ENCODE results near the gene NTHL1.

DNA sequence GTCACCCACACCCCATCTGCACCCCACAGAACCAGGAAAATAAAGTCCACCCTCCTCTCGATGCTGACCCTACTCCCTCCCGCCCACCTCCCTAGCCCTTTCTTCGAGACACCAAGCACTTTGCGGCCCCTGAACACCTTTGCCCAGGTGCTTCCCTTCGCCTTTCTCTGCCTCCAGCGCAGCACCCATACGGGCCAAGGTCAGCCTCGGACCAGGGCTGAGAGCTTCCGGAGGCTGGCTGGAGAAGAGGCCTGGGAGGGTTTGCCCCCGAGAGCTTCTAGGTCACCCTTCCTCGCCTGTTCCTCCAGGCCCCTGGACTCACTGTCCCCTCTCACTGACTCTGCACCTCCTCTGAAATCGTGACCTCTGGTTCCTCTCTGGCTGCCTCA lies 23.6 kb downstream of the NTHL1 start:
- TF ChIP-seq RAD21 (IDR thresholded peaks at IDR 0.05; ENCODE audit: low read depth) (no peak), CREB1 (IDR thresholded peaks at IDR 0.05; ENCODE audit: low read depth) (no peak), EP300 (IDR thresholded peaks at IDR 0.05; ENCODE audit: borderline replicate concordance) (no peak), FOXM1 (IDR thresholded peaks at IDR 0.05; ENCODE audit: borderline replicate concordance, low read depth) (no peak), NFIC (IDR thresholded peaks at IDR 0.05) (no peak), YY1 (IDR thresholded peaks at IDR 0.05; ENCODE audit: low read depth) (no peak), TAF1 (IDR thresholded peaks at IDR 0.05; ENCODE audit: low read depth) (no peak), EGR1 (IDR thresholded peaks at IDR 0.05) (no peak), TCF12 (IDR thresholded peaks at IDR 0.05; ENCODE audit: low read depth) (no peak), CEBPB (IDR thresholded peaks at IDR 0.05) (no peak)
- TF ChIP-seq, protein P1, sequence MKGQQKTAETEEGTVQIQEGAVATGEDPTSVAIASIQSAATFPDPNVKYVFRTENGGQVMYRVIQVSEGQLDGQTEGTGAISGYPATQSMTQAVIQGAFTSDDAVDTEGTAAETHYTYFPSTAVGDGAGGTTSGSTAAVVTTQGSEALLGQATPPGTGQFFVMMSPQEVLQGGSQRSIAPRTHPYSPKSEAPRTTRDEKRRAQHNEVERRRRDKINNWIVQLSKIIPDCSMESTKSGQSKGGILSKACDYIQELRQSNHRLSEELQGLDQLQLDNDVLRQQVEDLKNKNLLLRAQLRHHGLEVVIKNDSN (IDR thresholded peaks at IDR 0.05): no peak
- TF ChIP-seq, protein P2, sequence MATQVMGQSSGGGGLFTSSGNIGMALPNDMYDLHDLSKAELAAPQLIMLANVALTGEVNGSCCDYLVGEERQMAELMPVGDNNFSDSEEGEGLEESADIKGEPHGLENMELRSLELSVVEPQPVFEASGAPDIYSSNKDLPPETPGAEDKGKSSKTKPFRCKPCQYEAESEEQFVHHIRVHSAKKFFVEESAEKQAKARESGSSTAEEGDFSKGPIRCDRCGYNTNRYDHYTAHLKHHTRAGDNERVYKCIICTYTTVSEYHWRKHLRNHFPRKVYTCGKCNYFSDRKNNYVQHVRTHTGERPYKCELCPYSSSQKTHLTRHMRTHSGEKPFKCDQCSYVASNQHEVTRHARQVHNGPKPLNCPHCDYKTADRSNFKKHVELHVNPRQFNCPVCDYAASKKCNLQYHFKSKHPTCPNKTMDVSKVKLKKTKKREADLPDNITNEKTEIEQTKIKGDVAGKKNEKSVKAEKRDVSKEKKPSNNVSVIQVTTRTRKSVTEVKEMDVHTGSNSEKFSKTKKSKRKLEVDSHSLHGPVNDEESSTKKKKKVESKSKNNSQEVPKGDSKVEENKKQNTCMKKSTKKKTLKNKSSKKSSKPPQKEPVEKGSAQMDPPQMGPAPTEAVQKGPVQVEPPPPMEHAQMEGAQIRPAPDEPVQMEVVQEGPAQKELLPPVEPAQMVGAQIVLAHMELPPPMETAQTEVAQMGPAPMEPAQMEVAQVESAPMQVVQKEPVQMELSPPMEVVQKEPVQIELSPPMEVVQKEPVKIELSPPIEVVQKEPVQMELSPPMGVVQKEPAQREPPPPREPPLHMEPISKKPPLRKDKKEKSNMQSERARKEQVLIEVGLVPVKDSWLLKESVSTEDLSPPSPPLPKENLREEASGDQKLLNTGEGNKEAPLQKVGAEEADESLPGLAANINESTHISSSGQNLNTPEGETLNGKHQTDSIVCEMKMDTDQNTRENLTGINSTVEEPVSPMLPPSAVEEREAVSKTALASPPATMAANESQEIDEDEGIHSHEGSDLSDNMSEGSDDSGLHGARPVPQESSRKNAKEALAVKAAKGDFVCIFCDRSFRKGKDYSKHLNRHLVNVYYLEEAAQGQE (IDR thresholded peaks at IDR 0.05; ENCODE audit: low read depth): no peak
- TF ChIP-seq, protein P3, sequence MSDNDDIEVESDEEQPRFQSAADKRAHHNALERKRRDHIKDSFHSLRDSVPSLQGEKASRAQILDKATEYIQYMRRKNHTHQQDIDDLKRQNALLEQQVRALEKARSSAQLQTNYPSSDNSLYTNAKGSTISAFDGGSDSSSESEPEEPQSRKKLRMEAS (IDR thresholded peaks at IDR 0.05): no peak

Data from Ishikawa (cell line).